ENCODE results near the gene RNASE8.

Gene RNASE8

DNA sequence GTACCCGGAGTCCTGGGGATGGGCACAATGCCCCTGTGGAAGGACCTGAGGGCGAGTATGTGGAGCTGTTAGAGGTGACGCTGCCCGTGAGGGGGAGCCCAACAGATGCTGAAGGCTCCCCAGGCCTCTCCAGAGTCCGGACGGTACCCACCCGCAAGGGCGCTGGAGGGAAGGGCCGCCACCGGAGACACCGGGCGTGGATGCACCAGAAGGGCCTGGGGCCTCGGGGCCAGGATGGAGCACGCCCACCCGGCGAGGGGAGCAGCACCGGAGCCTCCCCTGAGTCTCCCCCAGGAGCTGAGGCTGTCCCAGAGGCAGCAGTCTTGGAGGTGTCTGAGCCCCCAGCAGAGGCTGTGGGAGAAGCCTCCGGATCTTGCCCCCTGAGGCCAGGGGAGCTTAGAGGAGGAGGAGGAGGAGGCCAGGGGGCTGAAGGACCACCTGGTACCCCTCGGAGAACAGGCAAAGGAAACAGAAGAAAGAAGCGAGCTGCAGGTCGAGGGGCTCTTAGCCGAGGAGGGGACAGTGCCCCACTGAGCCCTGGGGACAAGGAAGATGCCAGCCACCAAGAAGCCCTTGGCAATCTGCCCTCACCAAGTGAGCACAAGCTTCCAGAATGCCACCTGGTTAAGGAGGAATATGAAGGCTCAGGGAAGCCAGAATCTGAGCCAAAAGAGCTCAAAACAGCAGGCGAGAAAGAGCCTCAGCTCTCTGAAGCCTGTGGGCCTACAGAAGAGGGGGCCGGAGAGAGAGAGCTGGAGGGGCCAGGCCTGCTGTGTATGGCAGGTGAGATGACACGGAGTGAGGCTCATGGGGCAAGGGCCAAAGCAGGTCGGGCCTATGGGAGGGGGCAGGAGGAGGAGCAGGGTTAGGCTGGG lies 17.0 kb downstream of the RNASE8 start:
- DNase-seq: no peak

GRCh38 chr14:21075719-21076437 lies 18.3 kb downstream of the RNASE8 start:
- no peak for DNase-seq

DNA sequence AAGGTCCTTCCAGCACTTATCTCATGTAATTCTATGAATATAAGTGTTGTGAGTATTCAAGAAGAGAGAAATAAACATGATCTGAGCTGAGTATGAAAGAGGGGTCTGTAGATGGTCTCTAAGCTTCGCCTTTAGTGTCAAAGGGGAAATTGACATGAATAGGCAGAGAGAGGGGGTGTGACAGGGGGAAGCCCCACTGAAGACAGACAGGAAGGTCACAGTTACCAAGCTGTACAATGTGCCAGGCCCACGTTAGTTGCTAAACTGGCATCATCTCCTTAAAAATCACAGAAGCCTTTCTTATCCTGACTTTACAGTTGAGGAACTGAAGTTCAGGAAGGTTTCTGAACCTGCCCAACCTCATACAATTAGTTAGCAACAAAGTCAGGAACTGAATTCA lies 20.1 kb downstream of the RNASE8 start:
- DNase-seq: no peak

GRCh38 chr14:21078287-21078686 lies 20.7 kb downstream of the RNASE8 start:
- DNase-seq: no peak

DNA sequence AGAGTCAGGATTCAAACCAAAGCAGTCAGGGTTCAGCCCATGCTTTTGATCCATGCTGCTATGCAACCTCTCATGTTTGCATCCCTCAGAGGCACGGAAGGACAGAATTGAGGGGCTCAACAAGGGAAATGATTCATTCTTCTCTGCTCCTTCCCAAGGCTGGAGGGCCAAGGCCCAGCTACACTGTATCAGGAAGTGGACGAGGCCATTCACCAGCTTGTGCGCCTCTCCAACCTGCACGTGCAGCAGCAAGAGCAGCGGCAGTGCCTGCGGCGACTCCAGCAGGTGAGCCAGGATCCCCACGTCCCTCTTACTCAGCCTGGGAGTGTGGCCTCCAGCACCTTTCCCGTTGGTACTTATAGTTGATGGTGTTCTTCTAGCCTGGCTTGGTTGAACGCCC lies 21.1 kb downstream of the RNASE8 start:
- no peak for DNase-seq

GRCh38 chr14:21081521-21082142 lies 24.0 kb downstream of the RNASE8 start:
- DNase-seq: no peak

GRCh38 chr14:21083565-21084325 lies 26.1 kb downstream of the RNASE8 start:
- no peak for DNase-seq

GRCh38 chr14:21084396-21084795 lies 26.8 kb downstream of the RNASE8 start:
- DNase-seq: no peak

DNA sequence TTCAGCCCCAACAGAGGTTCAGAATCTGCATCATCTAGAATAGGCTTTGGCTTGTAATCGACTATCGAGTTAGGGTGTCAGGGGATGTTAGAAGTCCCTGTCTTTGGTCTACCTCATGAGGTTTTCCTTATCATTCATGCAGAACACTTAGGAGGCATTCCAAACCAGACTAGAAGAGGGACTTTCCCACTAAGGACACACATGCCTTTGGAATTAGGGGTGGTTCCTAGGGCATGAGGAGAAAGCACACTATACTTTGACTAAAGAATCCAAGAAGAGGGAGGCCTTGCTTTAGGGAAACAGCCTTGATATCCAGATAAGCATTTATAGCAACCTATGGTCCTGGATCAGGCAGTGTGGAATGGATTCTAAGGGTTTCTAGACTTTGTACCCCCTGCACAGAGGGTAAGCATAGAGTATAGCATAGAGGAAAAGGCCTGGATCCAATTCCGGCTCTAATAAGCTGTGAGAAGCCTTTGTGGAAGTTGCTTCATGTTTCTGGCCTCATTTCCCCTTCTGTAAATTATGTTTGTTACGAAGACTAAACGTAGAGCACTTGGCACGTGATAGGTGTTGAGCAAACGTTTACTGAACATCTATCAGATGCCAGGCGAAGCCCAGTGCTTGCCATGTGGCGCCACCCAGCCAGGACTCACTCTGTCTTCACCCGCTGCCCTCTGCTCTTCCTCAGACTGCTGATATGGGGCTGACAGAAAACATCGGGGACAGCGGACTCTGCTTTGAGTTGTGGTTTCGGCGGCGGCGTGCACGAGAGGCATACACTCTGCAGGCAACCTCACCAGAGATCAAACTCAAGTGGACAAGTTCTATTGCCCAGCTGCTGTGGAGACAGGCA lies 27.6 kb downstream of the RNASE8 start:
- DNase-seq: no peak

DNA sequence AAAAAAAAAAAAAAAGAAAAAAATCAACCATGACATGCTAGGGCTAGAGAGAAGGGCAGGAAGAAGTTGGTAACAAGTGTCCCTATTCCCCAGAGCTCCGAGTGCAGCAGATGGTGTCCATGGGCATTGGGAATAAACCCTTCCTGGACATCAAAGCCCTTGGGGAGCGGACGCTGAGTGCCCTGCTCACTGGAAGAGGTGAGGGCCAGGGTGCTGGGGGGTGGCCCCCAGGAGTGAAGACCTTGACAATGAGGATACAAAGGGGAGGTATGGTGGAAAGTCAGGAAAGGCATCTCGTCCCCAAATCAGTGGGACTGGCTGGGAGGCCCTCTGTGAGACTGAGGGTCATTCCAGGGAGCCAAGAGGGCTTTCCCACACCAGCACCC lies 29.3 kb downstream of the RNASE8 start:
- DNase-seq: no peak

DNA sequence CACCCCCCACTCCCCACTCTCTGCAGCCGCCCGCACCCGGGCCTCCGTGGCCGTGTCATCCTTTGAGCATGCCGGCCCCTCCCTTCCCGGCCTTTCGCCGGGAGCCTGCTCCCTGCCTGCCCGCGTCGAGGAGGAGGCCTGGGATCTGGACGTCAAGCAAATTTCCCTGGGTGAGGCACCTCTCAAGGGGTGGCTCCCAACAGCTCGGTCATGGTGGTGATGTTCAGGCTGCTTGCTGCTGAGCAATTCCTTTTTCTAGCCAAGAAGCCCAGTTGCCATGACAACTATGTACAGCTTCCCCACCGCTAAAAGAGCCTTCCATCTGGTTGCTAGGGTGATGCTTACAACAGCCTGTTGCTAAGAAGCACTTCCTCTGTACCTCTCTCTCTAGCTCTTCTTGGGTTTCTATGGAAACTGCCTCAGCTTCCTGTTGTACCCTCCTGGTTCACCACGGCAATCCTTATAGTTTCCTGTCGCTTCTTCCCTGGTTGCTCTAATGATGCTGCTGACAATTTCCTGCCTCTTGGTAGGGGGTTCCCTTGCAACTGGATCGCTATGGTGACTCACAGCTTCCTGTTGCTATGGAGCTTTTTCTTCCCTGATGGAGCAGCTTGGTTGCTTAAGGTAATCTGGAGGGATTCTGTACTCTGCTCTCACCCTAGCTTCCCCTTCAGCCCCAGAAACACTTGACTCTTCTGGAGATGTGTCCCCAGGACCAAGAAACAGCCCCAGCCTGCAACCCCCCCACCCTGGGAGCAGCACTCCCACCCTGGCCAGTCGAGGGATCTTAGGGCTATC lies 29.9 kb downstream of the RNASE8 start:
- no peak for DNase-seq

DNA sequence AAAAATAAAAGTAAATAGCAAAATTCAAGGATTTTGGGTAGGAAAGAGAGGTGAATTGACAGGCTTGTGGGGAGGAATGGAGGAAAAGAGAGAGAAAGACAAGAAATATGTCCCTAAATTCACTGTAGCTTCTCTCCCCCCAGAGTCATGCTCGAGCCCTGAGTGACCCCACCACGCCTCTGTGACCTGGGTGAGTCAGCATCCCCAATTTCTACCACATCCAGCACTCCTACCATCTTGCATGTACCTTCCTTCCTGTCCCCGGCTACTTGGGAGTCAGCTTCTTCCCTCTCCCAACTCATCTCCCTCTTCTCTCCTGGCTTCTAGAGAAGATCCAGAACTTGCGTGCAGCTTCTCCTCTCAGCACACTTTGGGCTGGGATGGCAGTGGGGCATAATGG lies 31.1 kb downstream of the RNASE8 start:
- DNase-seq: no peak

DNA sequence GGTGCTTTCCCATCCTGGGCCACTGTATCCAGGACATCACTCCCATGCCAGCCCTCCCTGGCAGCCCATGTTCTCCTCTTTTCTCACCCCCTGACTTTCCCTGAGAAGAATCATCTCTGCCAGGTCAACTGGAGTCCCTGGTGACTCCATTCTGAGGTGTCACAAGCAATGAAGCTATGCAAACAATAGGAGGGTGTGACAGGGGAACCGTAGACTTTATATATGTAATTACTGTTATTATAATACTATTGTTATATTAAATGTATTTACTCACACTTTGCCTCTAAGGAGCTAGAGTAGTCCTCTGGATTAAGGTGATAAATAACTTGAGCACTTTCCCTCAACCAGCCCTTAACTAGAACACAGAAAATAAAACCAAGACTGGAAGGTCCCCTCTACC lies 31.6 kb downstream of the RNASE8 start:
- no peak for DNase-seq

- no peak for DNase-seq
Observed at GRCh38 chr14:21089877-21090193, 32.2 kb downstream of the RNASE8 start.

DNA sequence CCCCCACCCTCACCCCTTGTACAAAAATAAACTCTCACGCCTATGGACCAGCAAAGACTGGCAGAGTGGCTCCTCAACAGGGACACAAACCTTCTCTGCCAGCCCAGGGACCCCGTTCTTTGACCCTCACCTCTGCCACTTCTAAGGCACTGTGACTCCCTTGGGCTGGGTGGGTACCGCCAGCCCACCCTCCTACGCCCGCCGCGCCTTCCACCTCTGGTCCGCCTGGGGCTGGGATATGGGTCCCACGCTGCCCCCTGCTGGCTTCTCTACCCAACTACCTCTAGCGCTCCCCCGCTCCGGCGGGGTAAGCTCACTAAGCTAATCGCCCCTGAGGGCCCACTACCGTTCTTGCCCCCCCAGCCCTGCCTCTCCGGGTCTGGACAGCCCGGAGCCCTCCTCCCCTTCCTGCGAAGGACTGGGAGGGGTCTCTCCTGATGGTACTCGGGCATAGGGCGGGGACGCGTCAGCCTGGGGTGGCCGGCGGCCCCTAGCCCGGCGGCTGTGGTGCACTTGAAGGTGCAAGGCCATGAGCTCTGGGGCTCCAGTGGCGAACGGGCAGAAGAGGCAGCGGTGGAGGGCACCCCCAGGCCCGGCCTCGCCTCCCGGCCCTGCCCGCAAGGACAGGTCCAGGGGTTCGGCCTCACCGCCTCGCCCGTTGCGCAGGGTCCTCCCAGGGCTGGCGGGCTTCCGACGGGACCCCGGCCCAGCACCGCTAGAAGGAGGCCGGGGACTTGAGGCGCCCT lies 32.7 kb downstream of the RNASE8 start:
- no peak for DNase-seq

DNA sequence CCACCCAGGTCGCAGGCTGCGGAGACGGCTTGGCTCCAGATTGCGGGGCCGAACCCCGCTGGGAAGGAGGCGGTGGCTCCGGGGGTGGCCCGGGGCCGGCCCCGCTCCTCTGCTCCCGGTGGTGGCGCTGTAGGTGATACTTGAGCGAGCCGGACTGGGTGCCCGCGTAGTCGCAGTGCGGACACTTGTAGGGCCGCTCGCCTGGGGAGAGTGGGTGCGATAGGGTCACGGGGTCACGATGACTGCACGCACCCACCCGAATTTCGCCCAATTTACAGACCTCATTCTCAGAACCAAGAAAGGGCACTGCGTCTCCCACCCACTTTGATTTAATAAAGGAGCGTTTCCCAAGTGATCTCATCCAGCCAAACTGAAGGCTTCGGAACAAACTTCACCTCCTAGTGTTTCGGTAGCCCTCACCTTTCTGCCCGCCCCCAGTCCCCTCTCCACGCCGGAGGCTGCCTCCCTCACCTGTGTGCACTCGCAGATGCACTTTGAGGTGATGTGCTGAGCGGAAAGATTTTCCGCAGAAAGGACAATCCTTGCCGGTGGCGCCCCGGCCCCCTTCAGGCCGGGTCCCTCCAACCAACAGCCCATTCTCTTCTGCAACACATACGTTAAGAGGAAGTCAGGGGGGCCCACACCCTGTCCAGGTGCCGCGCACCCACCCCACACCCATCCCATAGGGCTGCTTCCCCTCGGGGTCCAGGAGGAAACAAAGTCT lies 33.5 kb downstream of the RNASE8 start:
- DNase-seq: no peak

DNA sequence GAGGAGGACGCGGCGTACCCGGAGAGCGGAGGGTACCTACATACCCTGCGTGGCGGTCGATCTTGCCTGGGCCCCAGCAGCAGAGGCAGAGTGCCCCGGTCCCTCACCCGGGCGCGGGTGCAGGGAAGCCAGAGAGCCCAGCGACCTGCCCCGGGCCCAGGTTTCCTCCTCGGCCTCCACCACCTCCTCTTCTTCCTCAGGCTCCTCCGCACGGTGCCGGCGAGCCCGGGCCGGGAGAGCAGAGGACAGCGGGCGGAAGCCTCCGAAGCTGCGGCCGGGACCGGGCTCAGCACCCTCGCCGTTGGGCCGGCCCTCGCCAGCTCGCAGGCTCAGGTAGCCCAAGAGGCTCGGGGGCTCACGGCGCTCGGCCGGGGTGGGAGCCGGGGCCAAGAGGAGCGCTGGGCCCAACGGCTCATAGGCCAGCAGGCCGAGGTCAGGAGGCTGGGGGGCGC lies 34.2 kb downstream of the RNASE8 start:
- no peak for DNase-seq

DNA sequence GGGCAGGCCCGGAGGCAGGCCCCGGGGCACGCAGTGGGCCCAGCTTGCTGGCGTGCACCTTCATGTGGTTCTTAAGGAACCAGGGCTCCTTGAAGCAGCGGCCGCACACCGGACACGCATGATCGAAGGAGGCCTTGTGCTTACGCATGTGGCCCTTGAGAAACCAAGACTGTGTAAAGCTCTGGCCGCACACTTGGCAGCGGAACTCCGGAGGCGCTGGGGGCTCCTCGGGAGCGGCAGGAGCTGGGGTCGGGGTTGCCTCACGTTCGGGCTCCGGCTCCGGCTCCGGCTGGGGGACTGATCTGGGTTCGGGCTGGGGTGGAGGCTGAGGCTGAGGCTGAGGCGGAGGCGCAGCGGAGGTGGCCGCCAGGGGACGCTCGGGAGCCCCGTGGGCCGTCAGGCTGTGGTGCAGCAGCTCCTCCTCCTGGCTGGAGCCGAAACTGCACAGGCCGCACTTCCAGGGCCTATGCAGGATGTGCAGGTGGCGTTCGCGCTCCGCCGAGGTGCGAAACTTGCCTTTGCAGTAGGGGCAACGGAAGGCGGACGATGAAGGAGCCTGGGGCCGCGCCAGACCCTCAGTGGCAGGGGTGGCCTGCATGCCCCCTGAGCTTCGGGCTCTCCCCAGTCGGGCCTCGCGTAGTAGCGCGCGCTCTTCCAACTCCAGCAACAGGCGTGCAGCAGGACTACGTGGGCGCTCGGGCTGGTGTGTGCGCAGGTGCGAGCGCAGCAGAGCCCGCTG lies 34.8 kb downstream of the RNASE8 start:
- DNase-seq: no peak

DNA sequence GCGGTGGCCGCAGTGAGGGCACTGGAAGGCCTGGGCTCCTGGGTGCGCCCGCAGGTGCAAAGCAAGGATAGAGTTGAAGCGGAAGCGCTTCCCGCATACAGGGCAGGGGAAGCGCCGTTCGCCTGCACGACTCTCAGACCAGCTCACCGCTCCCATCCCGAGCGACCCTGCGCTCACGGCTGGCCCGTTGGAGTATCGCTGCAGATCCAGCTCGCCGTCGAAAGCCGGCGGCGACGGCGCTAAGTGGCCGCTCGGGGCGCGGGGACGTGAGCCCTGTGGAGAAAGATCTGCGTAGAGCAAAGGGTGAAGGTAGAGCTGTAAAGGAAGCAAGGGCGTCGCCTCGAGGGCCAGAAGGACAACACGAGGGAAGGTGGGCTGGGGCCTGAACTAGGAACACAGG lies 35.4 kb downstream of the RNASE8 start:
- DNase-seq: no peak

Measured in NCI-H1930 (cell line).